NCI-H510A treated with DMSO at 0.1 percent for 48 hours (cell line): ENCODE results near the gene VWA7.

Experiments
- DNase-seq: peaks from one replicate; lab custom pipeline; 2025; lab: John Stamatoyannopoulos, UW

The VWA7 gene

GRCh38 chr6:31729515-31729978 lies 47.6 kb downstream of the VWA7 start:
- DNase-seq: no peak

GRCh38 chr6:31728767-31729514 lies 48.2 kb downstream of the VWA7 start, which contains the start of gene DDAH2:
Gene DDAH2, minus strand, starts transcription at chr6:31729299. Its CDS starts 138 bp downstream, at chr6:31729161.
- DNase-seq: no peak

DNA sequence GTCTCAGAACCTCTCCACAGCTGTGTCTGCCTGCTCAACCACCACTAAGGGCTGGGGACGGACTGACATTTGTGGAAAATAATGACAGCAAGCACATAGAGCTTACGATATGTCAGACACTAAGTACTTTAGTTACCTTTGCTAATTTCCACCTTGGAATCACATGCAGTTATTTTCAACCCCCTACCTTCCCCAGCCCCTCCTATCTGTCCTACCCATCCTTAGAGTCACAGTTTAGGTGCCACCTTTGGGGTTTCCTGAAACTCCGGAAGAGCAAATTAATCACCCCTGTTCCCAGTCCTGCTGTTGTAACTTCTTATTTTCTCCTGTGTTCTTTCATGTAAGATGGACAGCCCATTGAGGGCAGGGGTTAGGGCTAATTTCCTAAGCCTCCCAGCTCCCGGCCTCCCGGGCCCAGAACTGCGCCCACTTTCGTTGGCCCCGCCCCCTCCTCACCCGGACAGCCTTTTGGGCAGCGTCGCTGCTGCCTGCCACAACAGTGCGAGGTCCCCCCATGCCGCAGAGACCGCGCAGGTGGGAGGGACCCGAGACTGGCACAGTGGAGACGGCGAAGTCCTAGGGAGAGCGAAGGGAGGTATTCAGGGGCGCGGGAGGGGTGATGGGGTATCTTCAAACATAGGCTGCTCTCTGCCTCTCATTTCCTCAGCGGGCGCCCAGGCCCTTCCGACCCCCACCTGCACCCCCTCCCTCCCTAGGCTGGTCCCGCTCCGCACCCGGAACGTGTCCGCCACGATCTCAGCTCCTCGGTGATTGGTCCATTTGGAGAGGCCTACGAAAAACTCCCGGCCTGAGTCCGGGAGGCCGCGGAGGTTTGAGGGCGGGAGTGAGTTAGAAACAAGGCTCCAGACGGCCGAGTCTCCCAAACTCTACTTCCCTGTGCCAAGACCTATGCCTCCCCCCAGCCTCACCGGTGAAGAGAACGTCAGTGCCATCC lies 49.1 kb downstream of the VWA7 start:
- DNase-seq: no peak

GRCh38 chr6:31727034-31727716 lies 50.0 kb downstream of the VWA7 start:
- DNase-seq: no peak

DNA sequence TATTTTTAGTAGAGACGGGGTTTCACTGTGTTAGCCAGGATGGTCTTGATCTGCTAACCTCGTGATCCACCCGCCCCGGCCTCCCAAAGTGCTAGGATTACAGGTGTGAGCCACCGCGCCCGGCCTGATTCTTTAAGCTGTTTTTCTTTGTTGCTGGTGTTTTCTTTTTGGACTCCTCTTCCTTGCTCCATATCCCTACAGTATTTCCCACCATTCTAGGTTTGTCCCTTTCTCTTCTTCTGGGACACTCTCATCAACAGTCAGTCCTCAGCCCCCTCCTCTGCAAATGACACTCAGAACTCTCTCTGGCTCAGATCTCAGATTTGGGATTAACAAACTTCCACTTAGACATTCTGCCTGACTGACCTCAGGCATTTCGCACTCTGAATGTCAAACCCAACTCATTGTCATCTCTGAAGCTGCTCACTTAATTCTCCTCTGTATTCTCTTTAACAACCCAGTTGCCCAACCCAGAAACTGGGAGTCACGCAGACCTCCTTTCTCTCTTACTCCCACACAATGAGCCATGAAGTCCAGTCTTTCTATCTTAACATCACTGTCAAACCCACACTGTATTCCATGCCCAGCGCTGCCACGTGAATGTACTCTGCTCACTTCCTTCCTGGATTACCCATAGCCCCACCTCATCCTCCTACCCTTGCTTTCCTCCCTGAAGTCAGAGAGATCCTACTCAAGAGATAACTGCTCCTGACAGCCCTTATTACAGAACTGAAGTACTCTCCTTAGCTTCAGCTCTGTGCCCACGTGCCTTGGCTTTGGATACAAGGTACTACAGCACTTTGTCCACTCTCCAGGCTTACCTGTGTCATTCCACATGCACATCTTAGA lies 51.4 kb downstream of the VWA7 start:
- DNase-seq: no peak

- DNase-seq: no peak
Observed at GRCh38 chr6:31723980-31724691, 53.0 kb downstream of the VWA7 start.

DNA sequence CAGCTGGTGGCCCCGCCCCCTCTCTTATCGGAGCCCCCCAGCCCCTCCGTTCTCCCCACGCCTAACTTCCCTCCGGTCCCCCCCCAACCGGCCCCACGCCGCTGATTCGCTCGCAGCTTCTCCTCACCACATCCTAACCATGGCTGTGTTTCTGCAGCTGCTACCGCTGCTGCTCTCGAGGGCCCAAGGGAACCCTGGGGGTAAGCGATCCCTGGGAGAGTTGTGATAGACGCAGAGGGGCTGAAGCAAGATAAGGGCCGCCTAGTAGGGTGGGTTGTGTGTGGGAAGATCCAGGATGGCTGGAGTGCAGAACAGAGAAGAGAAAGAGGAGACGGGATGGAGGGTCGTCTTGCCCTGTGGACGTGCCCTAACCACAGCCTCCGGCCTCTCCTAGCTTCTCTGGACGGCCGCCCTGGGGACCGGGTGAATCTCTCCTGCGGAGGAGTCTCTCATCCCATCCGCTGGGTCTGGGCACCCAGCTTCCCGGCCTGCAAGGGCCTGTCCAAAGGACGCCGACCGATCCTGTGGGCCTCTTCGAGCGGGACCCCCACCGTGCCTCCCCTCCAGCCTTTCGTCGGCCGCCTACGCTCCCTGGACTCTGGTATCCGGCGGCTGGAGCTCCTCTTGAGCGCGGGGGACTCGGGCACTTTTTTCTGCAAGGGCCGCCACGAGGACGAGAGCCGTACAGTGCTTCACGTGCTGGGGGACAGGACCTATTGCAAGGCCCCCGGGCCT lies 53.7 kb downstream of the VWA7 start, which contains the start of gene MPIG6B:
MPIG6B (plus strand) TSS at position 129 of the 735 bp plus-strand sequence; CDS start at position 140, 11 bp downstream.
- DNase-seq: no peak

GRCh38 chr6:31722173-31722572 lies 55.0 kb downstream of the VWA7 start:
- DNase-seq: no peak

DNA sequence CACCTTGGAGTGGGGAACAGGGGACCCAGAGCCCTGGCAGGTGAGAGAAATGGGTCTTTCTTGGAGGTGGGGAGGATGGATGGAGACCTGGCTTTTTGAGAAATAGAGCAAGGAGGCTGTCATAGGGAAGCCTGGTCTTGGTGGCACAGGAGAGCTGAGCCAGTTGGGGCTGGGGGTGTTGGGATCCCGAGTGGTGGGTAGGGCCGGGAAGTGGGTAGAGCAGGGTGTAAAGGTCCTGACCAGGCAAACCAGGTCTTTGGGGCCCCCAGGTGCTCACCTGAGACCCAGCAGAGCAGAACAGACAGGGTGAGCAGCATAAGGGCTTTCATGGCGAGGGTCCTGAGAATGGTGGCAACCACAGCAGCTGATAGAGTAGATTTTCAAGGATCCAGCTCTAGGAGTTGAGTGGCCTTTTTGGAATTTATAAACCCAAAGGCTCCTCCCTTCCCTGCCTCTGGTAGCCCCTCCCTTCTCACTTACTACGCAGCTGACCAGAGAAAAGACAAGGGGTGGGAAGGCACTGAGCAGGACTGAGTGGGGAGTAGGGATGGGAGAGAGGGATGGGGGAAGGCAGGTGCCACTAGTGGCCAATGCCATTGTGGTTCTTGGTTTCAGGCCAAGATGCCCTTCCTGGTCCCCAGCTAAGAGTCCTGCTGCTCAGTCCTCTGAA lies 55.6 kb downstream of the VWA7 start, which contains the start of gene LY6G6C:
LY6G6C (minus strand) TSS at position 396 of the 670 bp plus-strand sequence; CDS start at position 329, 67 bp downstream.
- no peak for DNase-seq

DNA sequence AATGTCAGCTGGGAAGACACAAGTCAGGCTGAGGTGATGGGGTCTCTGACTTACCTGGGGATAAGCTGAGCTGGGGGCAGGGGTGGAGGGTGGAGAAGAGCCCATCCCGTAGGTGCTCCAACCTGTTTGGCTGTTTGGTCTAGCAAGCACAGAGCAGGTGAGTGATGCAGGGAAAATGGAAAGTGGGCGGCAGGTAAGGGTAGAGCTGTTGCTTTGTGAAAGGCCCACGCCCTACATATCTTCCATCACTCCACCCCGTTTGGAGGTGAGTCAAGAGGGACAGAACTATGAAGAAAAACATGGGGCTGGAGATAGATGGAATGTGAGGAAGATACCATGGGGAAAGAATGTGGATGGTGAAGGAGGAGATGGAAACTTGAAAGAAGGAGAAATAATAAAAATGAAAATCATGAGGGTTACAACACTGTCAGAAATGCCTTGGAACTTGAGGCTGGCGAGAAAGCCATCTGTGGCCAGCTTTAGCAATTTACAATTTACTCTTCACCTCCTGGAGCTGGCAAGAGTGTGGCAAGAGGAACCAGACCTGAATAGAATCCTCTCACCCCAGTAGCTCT lies 56.8 kb downstream of the VWA7 start:
- no peak for DNase-seq

DNA sequence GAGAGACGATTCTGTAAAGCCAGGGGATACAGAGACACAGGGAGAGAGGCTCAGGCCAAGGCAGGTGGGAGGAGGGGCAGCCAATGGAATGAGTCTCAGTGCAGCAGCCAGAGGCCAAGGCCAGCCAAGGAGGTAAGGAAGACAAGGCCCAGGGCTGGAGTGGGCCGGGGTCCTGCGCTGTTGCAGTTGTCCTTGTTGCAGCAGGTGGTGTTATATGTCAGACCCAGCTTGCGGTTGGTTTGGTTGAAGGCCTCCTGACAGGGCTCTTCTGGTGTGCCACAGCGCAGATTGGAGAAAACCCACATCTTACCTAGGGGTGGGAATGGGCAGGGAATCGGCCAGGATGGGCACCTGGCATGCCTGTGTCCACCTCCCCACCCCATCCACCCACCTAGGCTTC lies 58.1 kb downstream of the VWA7 start:
- DNase-seq: peak; percentile 18

- peak; percentile 98 for DNase-seq
Observed at GRCh38 chr6:31718265-31718664, 58.9 kb downstream of the VWA7 start.

DNA sequence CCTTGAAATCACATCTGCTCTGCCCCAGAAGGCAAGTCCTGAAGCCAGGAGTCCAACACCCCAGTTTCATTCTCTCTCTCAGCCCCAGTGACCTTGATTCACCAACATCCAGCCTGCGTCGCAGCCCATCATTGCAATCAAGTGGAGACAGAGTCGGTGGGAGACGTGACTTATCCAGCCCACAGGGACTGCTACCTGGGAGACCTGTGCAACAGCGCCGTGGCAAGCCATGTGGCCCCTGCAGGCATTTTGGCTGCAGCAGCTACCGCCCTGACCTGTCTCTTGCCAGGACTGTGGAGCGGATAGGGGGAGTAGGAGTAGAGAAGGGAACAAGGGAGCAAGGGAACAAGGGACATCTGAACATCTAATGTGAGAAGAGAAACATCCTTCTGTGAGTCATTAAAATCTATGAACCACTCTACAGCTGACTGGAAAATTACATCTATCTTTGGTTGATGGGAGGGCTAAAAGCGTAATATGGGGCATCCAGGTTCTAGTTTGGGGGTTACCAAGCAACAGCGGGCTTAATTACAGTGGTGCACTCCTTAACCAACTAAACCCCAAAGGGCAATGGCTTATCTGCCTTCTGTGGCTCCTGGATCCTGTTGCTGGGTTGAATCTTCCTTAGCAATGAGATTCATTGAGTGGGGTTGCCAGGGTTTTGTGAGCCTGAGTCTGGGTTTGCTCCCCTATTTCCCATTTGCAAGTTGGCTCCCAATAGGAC lies 59.5 kb downstream of the VWA7 start:
- peak; percentile 57 for DNase-seq
